ENCODE results near the gene BNC1.

GRCh38 chr15:83275412-83275811, 9.1 kb downstream of the BNC1 start:
- TF ChIP-seq FOXP2 (optimal IDR thresholded peaks at IDR 0.05; ENCODE audit: control extremely low read depth, extremely low read length, insufficient read depth) (no peak), POLR2AphosphoS5 (IDR thresholded peaks at IDR 0.05; ENCODE audit: borderline replicate concordance, low read depth, low read length) (no peak), EZH2 (IDR thresholded peaks at IDR 0.05) (no peak)
